Right lobe of liver (tissue), 4 donors: ENCODE results near the gene HPGD.

Experiments used
- POLR2A ChIP-seq: fragments of 450-650 bp; IDR thresholded peaks from one replicate; pipeline ENCODE4 v1.6.1; 2017; ENCODE audit warnings: antibody characterized with exemption, mild to moderate bottlenecking
- TF ChIP-seq, protein P1 (sequence below), 4 donors: fragments of 200-600 bp in 3 of 4; fragments of 450-650 bp in 1 of 4; IDR thresholded peaks; one replicate each; pipeline versions ENCODE4 v1.5.1 to v1.8.0; 2016 to 2022; ENCODE audit warnings: antibody characterized with exemption in 4 of 4, mild to moderate bottlenecking in 2 of 4
- donor health status: DM: no; HTN: no; CAD: no.
- donor health status: DM: no; HTN: no; CAD: no.
- donor health status: DM: no; HTN: yes; CAD: no.

DNA sequence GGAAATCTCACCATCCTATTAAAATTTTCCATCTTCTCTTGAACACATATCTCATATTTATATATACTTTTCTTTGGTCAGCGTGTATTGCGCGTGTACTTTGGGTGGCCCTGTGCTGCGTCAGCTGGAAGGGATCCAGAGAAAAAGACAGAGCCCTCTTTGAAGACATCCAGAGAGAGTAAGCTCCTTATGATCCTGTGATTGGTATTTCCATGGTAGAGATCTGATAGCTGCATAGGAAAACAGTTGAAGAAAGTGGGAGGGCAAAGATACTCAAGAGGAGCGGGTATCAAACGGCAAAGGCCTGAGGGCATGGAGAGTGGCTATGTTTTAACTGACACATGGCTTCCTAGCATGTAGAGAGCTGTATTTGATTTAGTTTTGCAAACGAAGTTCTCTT is 4.4 kb upstream of the HPGD start:
- TF ChIP-seq, protein P1, sequence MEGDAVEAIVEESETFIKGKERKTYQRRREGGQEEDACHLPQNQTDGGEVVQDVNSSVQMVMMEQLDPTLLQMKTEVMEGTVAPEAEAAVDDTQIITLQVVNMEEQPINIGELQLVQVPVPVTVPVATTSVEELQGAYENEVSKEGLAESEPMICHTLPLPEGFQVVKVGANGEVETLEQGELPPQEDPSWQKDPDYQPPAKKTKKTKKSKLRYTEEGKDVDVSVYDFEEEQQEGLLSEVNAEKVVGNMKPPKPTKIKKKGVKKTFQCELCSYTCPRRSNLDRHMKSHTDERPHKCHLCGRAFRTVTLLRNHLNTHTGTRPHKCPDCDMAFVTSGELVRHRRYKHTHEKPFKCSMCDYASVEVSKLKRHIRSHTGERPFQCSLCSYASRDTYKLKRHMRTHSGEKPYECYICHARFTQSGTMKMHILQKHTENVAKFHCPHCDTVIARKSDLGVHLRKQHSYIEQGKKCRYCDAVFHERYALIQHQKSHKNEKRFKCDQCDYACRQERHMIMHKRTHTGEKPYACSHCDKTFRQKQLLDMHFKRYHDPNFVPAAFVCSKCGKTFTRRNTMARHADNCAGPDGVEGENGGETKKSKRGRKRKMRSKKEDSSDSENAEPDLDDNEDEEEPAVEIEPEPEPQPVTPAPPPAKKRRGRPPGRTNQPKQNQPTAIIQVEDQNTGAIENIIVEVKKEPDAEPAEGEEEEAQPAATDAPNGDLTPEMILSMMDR (IDR thresholded peaks at IDR 0.05), result no peak
- no peak for TF ChIP-seq POLR2A
